ENCODE measurements around the gene PLEKHG5.

Gene PLEKHG5

GRCh38 chr1:6424619-6425593, 66.6 kb downstream of the PLEKHG5 start, which contains the start of gene ESPN:
TSS of gene ESPN (plus strand) at chr1:6424776. CDS start at chr1:6424956, 180 bp downstream.
- DNase-seq (ENCODE audit: low spot score), result no peak

- no peak for DNase-seq (ENCODE audit: low spot score)
Observed at GRCh38 chr1:6424000-6424565, 67.4 kb downstream of the PLEKHG5 start.

- peak; percentile 23 for DNase-seq (ENCODE audit: low spot score)
Observed at GRCh38 chr1:6423321-6423999, 68.0 kb downstream of the PLEKHG5 start.

GRCh38 chr1:6421266-6421665, 70.2 kb downstream of the PLEKHG5 start:
- no peak for DNase-seq (ENCODE audit: low spot score)

GRCh38 chr1:6420454-6421042, 70.9 kb downstream of the PLEKHG5 start:
- DNase-seq (ENCODE audit: low spot score), result no peak

- no peak for DNase-seq (ENCODE audit: low spot score)
Observed at GRCh38 chr1:6419804-6420453, 71.5 kb downstream of the PLEKHG5 start, which contains the start of gene HES2. TSS of gene HES2 (minus strand) at chr1:6419919. CDS start at chr1:6419820, 99 bp downstream.

GRCh38 chr1:6419397-6419803, 72.1 kb downstream of the PLEKHG5 start:
- no peak for DNase-seq (ENCODE audit: low spot score)

- no peak for DNase-seq (ENCODE audit: low spot score)
Observed at GRCh38 chr1:6418668-6419396, 72.6 kb downstream of the PLEKHG5 start.

GRCh38 chr1:6417961-6418667, 73.4 kb downstream of the PLEKHG5 start:
- DNase-seq (ENCODE audit: low spot score), result no peak
